ENCODE measurements around the gene CHERP.

Gene CHERP

GRCh38 chr19:16536130-16536529 lies 6.1 kb downstream of the CHERP start:
- TF ChIP-seq CTCF (IDR thresholded peaks at IDR 0.05; ENCODE audit: control extremely low read depth, extremely low read depth, low read depth, missing control alignments) = no peak
- ChIA-PET CTCF (interaction anchor here (1.4 kb wide), 1 partner anchor 9 kb away, joined by 4 read pairs; no protein-coding TSS in a partner anchor), POLR2A (no interaction called here)
- DNase-seq (ENCODE audit: extremely low spot score) = no peak

- no peak for DNase-seq (ENCODE audit: extremely low spot score)
- CTCF ChIA-PET = interaction anchor here (1.4 kb wide), 1 partner anchor 8 kb away, joined by 4 read pairs; no protein-coding TSS in a partner anchor
- POLR2A ChIA-PET = no interaction called here
- TF ChIP-seq CTCF (IDR thresholded peaks at IDR 0.05; ENCODE audit: control extremely low read depth, extremely low read depth, low read depth, missing control alignments) = no peak
These were observed 6.9 kb downstream of the CHERP start for GRCh38 chr19:16535381-16535780.

- no peak for DNase-seq (ENCODE audit: extremely low spot score)
- CTCF ChIA-PET = no interaction called here
- TF ChIP-seq CTCF (IDR thresholded peaks at IDR 0.05; ENCODE audit: control extremely low read depth, extremely low read depth, low read depth, missing control alignments) = no peak
- POLR2A ChIA-PET = interaction anchor here (0.5 to 1.0 kb wide), 2 partner anchors 18 to 84 kb away, joined by 3 to 5 read pairs; no protein-coding TSS in a partner anchor
These were observed 9.6 kb downstream of the CHERP start for GRCh38 chr19:16532440-16533234.

- no peak for TF ChIP-seq CTCF (IDR thresholded peaks at IDR 0.05; ENCODE audit: control extremely low read depth, extremely low read depth, low read depth, missing control alignments)
- ChIA-PET POLR2A (no interaction called here), CTCF (no interaction called here)
- DNase-seq (ENCODE audit: extremely low spot score) = no peak
These were observed 10.9 kb downstream of the CHERP start for GRCh38 chr19:16531380-16531669.

GRCh38 chr19:16530540-16531379 lies 11.5 kb downstream of the CHERP start:
- POLR2A ChIA-PET = interaction anchor here (0.6 kb wide), 1 partner anchor 113 kb away, joined by 5 read pairs; no protein-coding TSS in a partner anchor
- DNase-seq (ENCODE audit: extremely low spot score) = no peak
- CTCF ChIA-PET = no interaction called here
- no peak for TF ChIP-seq CTCF (IDR thresholded peaks at IDR 0.05; ENCODE audit: control extremely low read depth, extremely low read depth, low read depth, missing control alignments)

- CTCF ChIA-PET = interaction anchor here (2.0 kb wide), 1 partner anchor 11 kb away, joined by 4 read pairs; no protein-coding TSS in a partner anchor
- TF ChIP-seq CTCF (IDR thresholded peaks at IDR 0.05; ENCODE audit: control extremely low read depth, extremely low read depth, low read depth, missing control alignments) = no peak
- POLR2A ChIA-PET = no interaction called here
- DNase-seq (ENCODE audit: extremely low spot score) = no peak
These were observed 12.6 kb downstream of the CHERP start for GRCh38 chr19:16529466-16530144.

Data from GM10248 (cell line).